ENCODE results near the gene CD200. TPM values are rescaled to one million over a fixed set of nuclear protein-coding genes. Genes with fewer than 3 reads are reported as not detected.

The CD200 gene
- total RNA-seq, 4 donors from 2014 or later, result 3.7 to 15.4 (median 7.1) TPM

DNA sequence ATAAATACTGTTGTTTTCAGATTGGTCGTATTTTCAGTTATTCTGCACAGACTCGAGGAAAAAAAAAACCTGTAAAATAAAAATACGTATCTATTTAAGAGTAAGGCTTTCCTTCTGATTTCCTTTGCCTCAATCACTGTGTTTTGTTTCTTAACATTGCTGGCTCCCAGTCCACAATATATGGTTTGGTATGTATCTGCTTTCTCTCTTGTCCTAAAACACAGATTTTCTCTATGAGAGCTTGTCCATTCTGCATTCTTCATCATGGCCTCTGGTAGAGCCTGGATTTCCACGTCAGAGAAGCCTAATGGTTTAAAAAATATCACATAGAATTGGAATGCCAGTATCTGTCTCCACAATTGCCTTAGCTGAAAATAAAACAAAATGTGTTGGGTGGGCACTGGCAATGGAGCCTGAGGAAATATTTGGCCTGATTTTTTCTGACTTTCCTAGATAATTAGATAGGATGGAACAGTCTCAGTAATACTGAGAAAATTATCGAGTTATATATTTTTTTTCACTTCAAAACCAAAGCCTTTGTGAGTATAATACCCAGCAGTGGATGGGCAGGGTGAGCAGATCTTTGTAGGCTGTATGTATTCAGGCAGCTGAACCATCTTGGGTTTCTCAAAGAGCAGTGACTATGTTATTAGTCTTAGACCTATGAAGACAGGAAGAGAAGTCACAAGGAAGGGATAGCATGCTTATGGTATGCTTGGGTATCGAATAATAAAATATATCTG, 1.9 kb downstream of the CD200 start:
- Histone ChIP-seq H3K27me3 (no peaks in the 10 kb centered on the region), H3K27ac (peak overlapping the region in 3 of 4 donors; percentile 63 to 75 (median 72)), H3K36me3 (no peaks in the 10 kb centered on the region), H3K9me3 (no peaks in the 10 kb centered on the region), H3K4me1 (no peaks in the 10 kb centered on the region), H3K4me3 (peak overlapping the region in 3 of 4 donors; percentile 54 to 59 (median 57))
- no peak for DNase-seq
- TF ChIP-seq, protein P1, sequence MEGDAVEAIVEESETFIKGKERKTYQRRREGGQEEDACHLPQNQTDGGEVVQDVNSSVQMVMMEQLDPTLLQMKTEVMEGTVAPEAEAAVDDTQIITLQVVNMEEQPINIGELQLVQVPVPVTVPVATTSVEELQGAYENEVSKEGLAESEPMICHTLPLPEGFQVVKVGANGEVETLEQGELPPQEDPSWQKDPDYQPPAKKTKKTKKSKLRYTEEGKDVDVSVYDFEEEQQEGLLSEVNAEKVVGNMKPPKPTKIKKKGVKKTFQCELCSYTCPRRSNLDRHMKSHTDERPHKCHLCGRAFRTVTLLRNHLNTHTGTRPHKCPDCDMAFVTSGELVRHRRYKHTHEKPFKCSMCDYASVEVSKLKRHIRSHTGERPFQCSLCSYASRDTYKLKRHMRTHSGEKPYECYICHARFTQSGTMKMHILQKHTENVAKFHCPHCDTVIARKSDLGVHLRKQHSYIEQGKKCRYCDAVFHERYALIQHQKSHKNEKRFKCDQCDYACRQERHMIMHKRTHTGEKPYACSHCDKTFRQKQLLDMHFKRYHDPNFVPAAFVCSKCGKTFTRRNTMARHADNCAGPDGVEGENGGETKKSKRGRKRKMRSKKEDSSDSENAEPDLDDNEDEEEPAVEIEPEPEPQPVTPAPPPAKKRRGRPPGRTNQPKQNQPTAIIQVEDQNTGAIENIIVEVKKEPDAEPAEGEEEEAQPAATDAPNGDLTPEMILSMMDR (IDR thresholded peaks at IDR 0.05), result no peak
- TF ChIP-seq POLR2A (IDR thresholded peaks at IDR 0.05), result no peak

DNA sequence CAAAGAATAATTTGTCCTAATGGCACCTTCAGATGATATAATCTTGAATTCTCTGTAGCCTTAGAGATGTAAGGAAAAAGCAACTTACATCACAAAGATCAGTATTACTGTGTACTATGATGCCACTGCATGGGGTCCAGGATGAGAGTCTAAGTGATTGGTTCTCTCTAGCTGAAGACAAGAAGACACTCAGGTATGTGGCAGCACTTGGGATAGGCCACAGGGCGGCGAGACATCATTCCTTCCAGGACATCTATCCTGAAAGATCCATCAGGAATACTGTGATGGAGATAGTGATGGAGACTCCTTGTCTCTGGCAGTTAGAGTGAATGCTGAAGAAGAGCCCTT, 2.5 kb downstream of the CD200 start:
- Histone ChIP-seq H3K27ac (no peak overlapping the region), H3K9me3 (no peaks in the 10 kb centered on the region), H3K4me3 (peak overlapping the region in 1 of 4 donors; percentile 59), H3K27me3 (no peaks in the 10 kb centered on the region), H3K36me3 (no peaks in the 10 kb centered on the region), H3K4me1 (no peaks in the 10 kb centered on the region)
- TF ChIP-seq POLR2A (IDR thresholded peaks at IDR 0.05), result no peak
- TF ChIP-seq, protein P1 (IDR thresholded peaks at IDR 0.05), result no peak
- no peak for DNase-seq

DNA sequence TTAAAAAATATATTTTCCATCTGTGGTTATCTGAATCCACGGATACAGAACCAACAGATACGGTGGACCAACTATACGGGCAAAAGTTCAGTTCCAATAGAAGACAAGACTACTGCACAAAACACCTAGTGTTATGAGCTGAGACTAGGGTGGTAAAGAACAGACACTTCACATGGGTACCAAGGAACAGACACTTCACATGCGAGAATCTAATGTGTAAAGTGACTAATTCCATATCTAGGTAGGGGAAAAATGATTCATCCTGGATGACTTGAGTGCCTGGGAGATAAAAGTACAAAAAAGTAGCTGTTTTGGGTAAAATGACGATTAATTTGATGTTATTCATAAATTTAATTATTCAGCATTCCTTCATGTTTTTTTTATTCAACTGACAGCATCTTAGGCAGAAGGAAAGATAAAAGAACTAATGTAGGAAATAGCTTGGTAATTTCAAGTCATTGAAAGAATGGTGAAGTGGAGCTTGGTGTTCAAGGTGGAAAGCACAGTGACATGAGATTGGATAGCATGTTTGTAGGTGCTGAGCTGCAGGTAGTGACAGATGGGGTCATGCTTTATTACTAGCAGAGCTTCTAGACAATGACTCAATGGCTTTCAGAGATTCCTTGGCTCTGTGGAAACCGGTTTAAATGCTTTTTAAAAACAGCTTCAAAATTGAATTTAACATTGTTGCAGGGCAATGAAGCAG, 5.2 kb downstream of the CD200 start:
- no peaks in the 10 kb centered on the region for H3K36me3 ChIP-seq
- H3K4me3 ChIP-seq, result no peak overlapping the region
- TF ChIP-seq, protein P1 (IDR thresholded peaks at IDR 0.05), result no peak
- no peak for TF ChIP-seq POLR2A (IDR thresholded peaks at IDR 0.05)
- DNase-seq, result no peak
- no peak overlapping the region for H3K27ac ChIP-seq
- H3K27me3 ChIP-seq, result no peaks in the 10 kb centered on the region
- H3K4me1 ChIP-seq, result no peaks in the 10 kb centered on the region
- H3K9me3 ChIP-seq, result no peaks in the 10 kb centered on the region

DNA sequence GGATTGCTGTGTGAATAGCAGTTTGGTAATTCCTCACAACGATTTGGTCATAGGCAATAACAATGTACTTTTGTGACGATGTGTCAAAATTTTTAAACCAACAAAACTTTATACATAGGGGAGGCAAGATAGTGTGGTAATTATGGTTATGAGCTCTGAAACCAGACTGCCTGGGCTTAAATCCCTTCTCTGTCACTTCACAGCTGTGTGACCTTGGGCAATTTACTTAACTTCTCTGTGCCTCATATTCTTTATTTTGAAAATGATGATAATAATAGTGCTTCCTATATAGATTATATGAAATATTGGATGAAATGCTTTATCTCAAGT, 5.7 kb downstream of the CD200 start:
- Histone ChIP-seq H3K27me3 (no peaks in the 10 kb centered on the region), H3K4me3 (no peak overlapping the region), H3K4me1 (no peaks in the 10 kb centered on the region), H3K27ac (no peak overlapping the region), H3K36me3 (no peaks in the 10 kb centered on the region), H3K9me3 (no peaks in the 10 kb centered on the region)
- TF ChIP-seq, protein P1 (IDR thresholded peaks at IDR 0.05), result no peak
- no peak for TF ChIP-seq POLR2A (IDR thresholded peaks at IDR 0.05)
- DNase-seq, result no peak

DNA sequence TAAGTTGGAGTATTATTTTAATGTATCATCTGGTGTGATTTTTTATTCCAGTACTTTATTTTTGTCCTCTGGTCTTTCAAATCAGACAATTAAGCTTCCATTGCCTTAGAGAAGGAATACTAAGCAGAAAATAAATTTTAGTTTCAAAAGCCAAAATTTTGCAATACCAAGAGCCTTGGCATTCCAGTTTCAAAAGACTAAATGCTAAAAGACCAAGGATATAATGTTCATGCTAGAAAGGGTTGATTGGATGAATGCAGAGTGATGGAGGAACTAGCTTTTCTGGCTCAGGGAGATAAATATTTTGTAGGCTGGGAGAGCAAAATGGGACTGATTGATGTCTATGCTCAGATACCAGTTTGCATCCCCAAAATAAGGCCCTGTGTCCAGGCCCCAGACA, 6.2 kb downstream of the CD200 start:
- H3K4me1 ChIP-seq, result no peaks in the 10 kb centered on the region
- DNase-seq, result no peak
- H3K36me3 ChIP-seq, result no peaks in the 10 kb centered on the region
- H3K9me3 ChIP-seq, result no peaks in the 10 kb centered on the region
- H3K27ac ChIP-seq, result no peak overlapping the region
- H3K4me3 ChIP-seq, result no peak overlapping the region
- TF ChIP-seq POLR2A (IDR thresholded peaks at IDR 0.05), result no peak
- TF ChIP-seq, protein P1 (IDR thresholded peaks at IDR 0.05), result no peak
- H3K27me3 ChIP-seq, result no peaks in the 10 kb centered on the region

All from Peyer's patch (tissue), 4 donors.